GM19025 (cell line): Measurements from ENCODE around the gene KDM6B.
"Not testable (repeated sequence)": the region's sequence is repeated elsewhere in the genome, so short reads cannot be mapped to it uniquely, and the experiment has no call there.

Experiments
- ATAC-seq: cut with Tn5 transposase; IDR thresholded peaks from one replicate; pipeline ENCODE4 v1.9.1; 2021; ENCODE audit warnings: mild to moderate bottlenecking, low read depth, moderate library complexity; ENCODE audit not compliant: unreplicated experiment

Gene KDM6B

GRCh38 chr17:7833795-7834541, at the start of gene KDM6B:
Gene KDM6B (plus strand): TSS chr17:7834217. CDS start chr17:7845555, 11,338 bp downstream.
- ATAC-seq, result no peak

DNA sequence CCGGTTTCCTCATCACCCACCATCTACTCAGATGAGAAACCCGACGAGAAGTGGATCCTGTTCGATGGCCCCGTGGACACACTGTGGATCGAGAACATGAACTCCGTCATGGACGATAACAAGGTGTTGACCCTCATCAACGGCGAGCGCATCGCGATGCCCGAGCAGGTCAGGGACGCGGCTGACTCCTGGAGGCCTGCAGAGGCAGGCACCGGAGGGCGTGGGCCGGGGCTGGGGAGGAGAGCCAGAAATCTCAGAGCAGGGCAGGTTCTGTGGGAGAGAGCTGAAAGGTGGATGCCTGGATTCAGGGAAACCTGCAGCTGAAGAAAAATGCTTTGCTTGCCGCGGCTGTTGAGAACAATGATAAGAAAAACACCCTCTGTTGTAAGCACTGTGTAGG, 47.2 kb upstream of the KDM6B start:
- ATAC-seq, result no peak

GRCh38 chr17:7789131-7789530, 44.9 kb upstream of the KDM6B start:
- no peak for ATAC-seq

- no peak for ATAC-seq
Observed at GRCh38 chr17:7790150-7790549, 43.9 kb upstream of the KDM6B start.

- ATAC-seq, result no peak
Observed at GRCh38 chr17:7792611-7793010, 41.4 kb upstream of the KDM6B start.

GRCh38 chr17:7794075-7794663, 39.8 kb upstream of the KDM6B start:
- no peak for ATAC-seq

DNA sequence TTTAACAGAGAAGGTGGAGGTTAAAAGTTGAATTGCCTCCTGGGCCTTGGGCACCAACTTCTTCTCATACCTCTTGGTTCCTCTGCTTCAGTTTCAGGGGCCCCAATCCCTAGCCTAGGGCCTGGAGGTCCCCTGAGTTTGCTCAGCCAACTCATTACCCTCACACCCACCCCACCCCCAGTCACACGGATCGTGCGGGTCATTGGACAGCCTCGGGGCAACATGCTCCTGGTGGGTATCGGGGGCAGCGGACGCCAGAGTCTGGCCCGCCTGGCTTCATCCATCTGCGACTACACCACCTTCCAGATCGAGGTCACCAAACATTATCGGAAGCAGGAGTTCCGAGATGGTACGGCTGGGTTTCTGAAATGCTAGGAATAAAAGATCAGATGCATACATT, 36.0 kb upstream of the KDM6B start:
- ATAC-seq, result no peak

- no peak for ATAC-seq
Observed at GRCh38 chr17:7798839-7799238, 35.2 kb upstream of the KDM6B start.

- no peak for ATAC-seq
Observed at GRCh38 chr17:7803981-7804380, 30.0 kb upstream of the KDM6B start.

GRCh38 chr17:7806587-7806986, 27.4 kb upstream of the KDM6B start:
- no peak for ATAC-seq

- ATAC-seq, result no peak
Observed at GRCh38 chr17:7807206-7807605, 26.8 kb upstream of the KDM6B start.

DNA sequence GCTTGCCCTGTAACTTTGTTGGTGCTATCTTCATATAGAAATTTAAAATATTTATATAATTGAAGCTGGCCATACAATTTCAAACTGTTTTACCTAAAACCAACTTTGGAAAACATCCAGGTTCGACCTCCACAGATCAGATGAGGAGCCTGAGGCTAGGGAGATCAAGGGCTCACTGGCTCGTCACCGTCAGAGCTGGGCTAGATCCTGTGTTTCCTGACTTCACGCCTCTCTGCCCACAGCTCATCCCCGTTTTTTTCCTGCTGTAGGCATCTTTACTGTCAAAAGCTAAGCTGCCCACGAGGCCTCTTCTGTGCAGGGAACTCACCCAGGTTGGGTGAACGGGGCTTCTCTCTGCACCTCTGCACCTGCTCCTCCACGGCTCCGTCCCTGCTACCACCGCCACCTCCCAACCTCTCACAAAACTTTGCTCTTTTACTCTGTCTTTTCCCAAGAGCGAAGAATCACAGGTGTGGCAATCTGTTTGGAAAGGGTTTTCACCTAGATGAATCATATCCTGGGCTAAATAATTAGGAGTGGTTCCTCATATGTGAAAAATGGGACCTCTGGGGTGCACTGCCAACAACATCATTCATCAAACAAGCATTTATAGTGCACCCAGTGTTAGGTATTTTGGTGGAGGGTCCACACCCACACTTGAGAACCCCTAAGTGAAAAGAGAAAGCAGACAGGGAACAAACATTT, 24.8 kb upstream of the KDM6B start:
- ATAC-seq, result no peak

DNA sequence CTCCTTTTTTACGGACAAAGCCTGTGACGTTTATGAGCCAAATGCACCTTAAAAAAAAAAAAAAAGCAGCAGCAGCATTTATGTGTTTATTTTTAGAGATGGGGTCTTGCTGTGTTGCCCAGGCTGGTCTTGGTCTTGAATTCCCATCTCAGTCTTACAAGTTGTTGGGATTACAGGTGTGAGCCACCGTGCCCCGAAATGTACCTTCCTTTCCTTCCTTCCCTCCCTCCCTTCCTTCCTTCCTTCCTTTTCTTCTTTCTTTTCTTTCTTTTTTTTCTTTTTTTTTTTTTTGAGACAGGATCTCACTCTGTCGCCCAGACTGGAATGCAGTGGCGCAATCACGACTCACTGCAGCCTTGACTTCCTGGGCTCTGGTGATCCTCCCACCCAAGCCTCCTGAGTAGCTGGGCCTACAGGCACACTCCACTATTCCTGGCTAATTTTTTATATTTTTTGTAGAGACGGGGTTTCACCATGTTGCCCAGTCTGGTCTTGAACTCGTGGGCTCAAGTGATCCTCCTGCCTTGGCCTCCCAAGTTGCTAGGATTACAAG, 24.1 kb upstream of the KDM6B start:
- ATAC-seq, result not testable (repeated sequence)

GRCh38 chr17:7811251-7811650, 22.8 kb upstream of the KDM6B start:
- ATAC-seq, result no peak

- ATAC-seq, result no peak
Observed at GRCh38 chr17:7814969-7815368, 19.0 kb upstream of the KDM6B start.

DNA sequence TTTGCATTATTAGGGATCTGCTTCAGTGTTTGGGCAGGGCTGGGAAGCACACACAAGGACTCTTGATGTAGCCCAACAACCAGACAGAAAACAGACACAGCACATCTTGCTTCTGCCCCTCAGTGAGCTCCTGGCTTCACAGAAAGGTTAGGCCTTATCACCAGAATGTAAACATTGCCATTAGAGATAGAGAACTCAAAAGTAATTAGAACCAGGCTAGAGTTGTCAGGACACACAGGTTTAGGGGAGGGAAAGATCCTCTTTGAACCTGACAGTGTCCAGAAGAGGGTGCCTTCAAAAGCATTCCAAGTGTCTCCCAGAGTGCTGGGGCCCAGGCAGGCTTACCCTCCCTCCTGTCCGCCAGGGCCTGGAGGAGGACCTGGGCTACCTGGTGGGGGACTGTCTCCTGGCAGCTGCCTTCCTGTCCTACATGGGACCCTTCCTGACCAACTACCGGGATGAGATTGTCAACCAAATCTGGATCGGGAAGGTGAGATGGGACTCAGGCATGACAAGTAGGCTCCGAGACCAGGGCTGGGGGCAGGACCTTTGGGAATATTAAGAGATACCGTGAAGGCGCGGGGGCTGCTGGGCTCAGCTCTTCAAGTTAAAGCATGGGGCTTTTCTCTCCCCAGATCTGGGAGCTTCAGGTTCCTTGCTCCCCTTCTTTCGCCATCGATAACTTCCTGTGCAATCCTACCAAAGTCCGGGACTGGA, 16.9 kb upstream of the KDM6B start:
- ATAC-seq, result no peak

GRCh38 chr17:7817643-7817964, 16.4 kb upstream of the KDM6B start:
- ATAC-seq, result no peak

GRCh38 chr17:7818026-7818425, 16.0 kb upstream of the KDM6B start:
- no peak for ATAC-seq

- no peak for ATAC-seq
Observed at GRCh38 chr17:7818746-7819645, 15.0 kb upstream of the KDM6B start.

DNA sequence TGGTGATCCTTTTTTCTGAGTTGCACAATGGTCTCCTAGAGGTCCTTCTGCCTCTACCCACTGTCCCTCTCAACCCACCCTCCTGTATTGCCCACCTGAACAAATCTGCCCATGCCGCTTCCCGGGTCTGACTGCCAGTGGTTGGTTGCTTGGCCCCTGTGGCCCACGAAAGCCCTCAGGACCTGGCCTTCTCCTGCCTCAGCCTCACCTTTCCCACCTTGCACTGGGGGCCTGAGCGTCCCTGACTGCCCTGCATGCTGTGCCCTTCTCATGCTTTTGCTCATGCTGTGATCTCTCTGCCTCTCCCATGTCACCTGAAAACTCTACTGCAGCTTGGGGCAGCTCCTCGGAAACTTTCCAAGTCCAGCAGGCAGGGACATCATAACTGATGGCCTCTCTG, 13.8 kb upstream of the KDM6B start:
- ATAC-seq, result no peak
